ENCODE results near the gene NEDD4. TPM values are rescaled to one million over a fixed set of nuclear protein-coding genes. Genes with fewer than 3 reads are reported as not detected.
"Not testable (repeated sequence)": the region's sequence is repeated elsewhere in the genome, so short reads cannot be mapped to it uniquely, and the experiment has no call there.

The NEDD4 gene
- polyA plus RNA-seq, 2 of the 4 experiments (the other 2 are of a cell fraction): 56.4 to 78.8 TPM

GRCh38 chr15:55786341-55786740, 207.1 kb downstream of the NEDD4 start:
- WGBS (ENCODE audit: missing lambda C conversion rate): 91% methylated on average over 3 of the region's 3 CpGs
- ChIA-PET CTCF (interaction anchor here (0.5 to 1.1 kb wide), 4 partner anchors 12 to 623 kb away, joined by 4 read pairs; no protein-coding TSS in a partner anchor), POLR2A (no interaction called here)
- ATAC-seq: no peak
- Histone ChIP-seq H3K4me1 (no peaks in the 10 kb centered on the region; the same call in 2 of the 3 replicates), H3K9me3 (no peaks in the 10 kb centered on the region), H3K4me2 (no peak overlapping the region), H3K4me3 (no peak overlapping the region), H3K27ac (no peak overlapping the region)
- no peak for FAIRE-seq
- no peak for DNase-seq (ENCODE audit: low read depth in 1 of 2, low spot score in 1 of 2)
- no peak for TF ChIP-seq EP300 (IDR thresholded peaks at IDR 0.05)
- TF ChIP-seq RFX5 (IDR thresholded peaks at IDR 0.05): no peak
- TF ChIP-seq RCOR1 (IDR thresholded peaks at IDR 0.05; ENCODE audit: low read depth, low read length): no peak
- TF ChIP-seq BHLHE40 (IDR thresholded peaks at IDR 0.05; ENCODE audit: low read depth, low read length): no peak
- no peak for TF ChIP-seq KDM1A (IDR thresholded peaks at IDR 0.05; ENCODE audit: low read depth)
- no peak for TF ChIP-seq SREBF2 (IDR thresholded peaks at IDR 0.05)
- TF ChIP-seq MAFK (IDR thresholded peaks at IDR 0.05; ENCODE audit: partially characterized antibody): no peak
- TF ChIP-seq USF2 (IDR thresholded peaks at IDR 0.05): no peak
- no peak for TF ChIP-seq EHF (CRISPR knock-in tag; IDR thresholded peaks at IDR 0.05)
- no peak for TF ChIP-seq RARB (CRISPR knock-in tag; IDR thresholded peaks at IDR 0.05)
- no peak for TF ChIP-seq TP53 (CRISPR knock-in tag; IDR thresholded peaks at IDR 0.05)
- no peak for TF ChIP-seq PHF8 (IDR thresholded peaks at IDR 0.05; ENCODE audit: borderline replicate concordance, low read depth)
- TF ChIP-seq HOXA7 (CRISPR knock-in tag; IDR thresholded peaks at IDR 0.05): no peak
- no peak for TF ChIP-seq FOXS1 (CRISPR knock-in tag; IDR thresholded peaks at IDR 0.05)
- no peak for TF ChIP-seq RNF2 (IDR thresholded peaks at IDR 0.05; ENCODE audit: borderline replicate concordance, low read depth)
- TF ChIP-seq ZC3H11A (IDR thresholded peaks at IDR 0.05): no peak
- no peak for TF ChIP-seq ZFP36 (IDR thresholded peaks at IDR 0.05; ENCODE audit: borderline replicate concordance, partially characterized antibody)
- no peak for TF ChIP-seq GATA3 (IDR thresholded peaks at IDR 0.05; ENCODE audit: borderline replicate concordance)
- no peak for TF ChIP-seq FOSL2 (IDR thresholded peaks at IDR 0.05)
- TF ChIP-seq FOSL2 (CRISPR knock-in tag; IDR thresholded peaks at IDR 0.05): no peak
- no peak for TF ChIP-seq NFE2L2 (conservative IDR thresholded peaks at IDR 0.05; ENCODE audit: low read length)

- DNase-seq (ENCODE audit: low read depth in 1 of 2, low spot score in 1 of 2); H3K4me3 ChIP-seq; ATAC-seq; H3K27ac ChIP-seq; H3K4me1 ChIP-seq; CTCF ChIA-PET; H3K9me3 ChIP-seq; FAIRE-seq; POLR2A ChIA-PET; H3K4me2 ChIP-seq: not testable (repeated sequence)
- 67% methylated on average over 9 of the region's 9 CpGs for WGBS (ENCODE audit: missing lambda C conversion rate)
These were observed 207.8 kb downstream of the NEDD4 start for GRCh38 chr15:55785593-55785992.

GRCh38 chr15:55784286-55784685, 209.1 kb downstream of the NEDD4 start:
- FAIRE-seq: no peak
- Histone ChIP-seq H3K4me1 (no peaks in the 10 kb centered on the region), H3K27ac (no peak overlapping the region), H3K4me3 (no peak overlapping the region), H3K4me2 (no peak overlapping the region), H3K9me3 (peaks cover 3% of the 10 kb centered on the region; the same call in 1 of the 3 replicates)
- CTCF ChIA-PET: interaction anchor here (1.1 to 1.5 kb wide), 3 partner anchors 10 to 113 kb away, joined by 3 to 13 read pairs (median 4); no protein-coding TSS in a partner anchor
- ATAC-seq: peak in 1 of 2 experiments; percentile 40; a peak in 2 of 6 replicates
- POLR2A ChIA-PET: no interaction called here
- no peak for DNase-seq (ENCODE audit: low read depth in 1 of 2, low spot score in 1 of 2)
- TF ChIP-seq POLR2AphosphoS2 (conservative IDR thresholded peaks at IDR 0.05; ENCODE audit: low read length) (no peak), BCL3 (IDR thresholded peaks at IDR 0.05) (no peak), RCOR1 (IDR thresholded peaks at IDR 0.05; ENCODE audit: low read depth, low read length) (no peak), HES2 (IDR thresholded peaks at IDR 0.05) (no peak), CHD2 (IDR thresholded peaks at IDR 0.05; ENCODE audit: low read length, partially characterized antibody) (no peak), ELK1 (IDR thresholded peaks at IDR 0.05; ENCODE audit: low read depth, low read length) (no peak), HOXA7 (CRISPR knock-in tag; IDR thresholded peaks at IDR 0.05) (no peak), JUN (IDR thresholded peaks at IDR 0.05) (no peak), CTCF (IDR thresholded peaks at IDR 0.05) (no peak), ATOH8 (CRISPR knock-in tag; IDR thresholded peaks at IDR 0.05; ENCODE audit: low read depth) (no peak), CHD4 (IDR thresholded peaks at IDR 0.05; ENCODE audit: borderline replicate concordance) (no peak), NFE2L2 (conservative IDR thresholded peaks at IDR 0.05; ENCODE audit: low read length) (no peak)

Data from A549 (cell line).